Lower lobe of right lung (tissue), 2 donors: Measurements from ENCODE around the gene RHPN2. TPM values are rescaled to one million over a fixed set of nuclear protein-coding genes. Genes with fewer than 3 reads are reported as not detected.
"Not testable (repeated sequence)": the region's sequence is repeated elsewhere in the genome, so short reads cannot be mapped to it uniquely, and the experiment has no call there.

Experiments
- ATAC-seq, 2 donors: fragments of 200-7000 bp; cut with Tn5 transposase; one replicate each; pipeline ENCODE4 v1.9.1; 2020 to 2022; ENCODE audit warnings: mild to moderate bottlenecking in 2 of 2, moderate library complexity in 2 of 2
- DNase-seq: peaks from one replicate; pipeline ENCODE4 v3.0.0-alpha.2; 2020
- H3K27ac ChIP-seq: fragments of 200-600 bp; one replicate; pipeline ENCODE4 v1.8.0; 2022
- H3K27me3 ChIP-seq: fragments of 200-600 bp; one replicate; pipeline ENCODE4 v1.8.0; 2022; ENCODE audit warnings: low read depth
- H3K36me3 ChIP-seq: fragments of 200-600 bp; one replicate; pipeline ENCODE4 v1.8.0; 2022; ENCODE audit warnings: mild to moderate bottlenecking
- H3K4me1 ChIP-seq: fragments of 200-600 bp; one replicate; pipeline ENCODE4 v1.8.0; 2022
- H3K4me3 ChIP-seq: fragments of 200-600 bp; one replicate; pipeline ENCODE4 v1.8.0; 2022; ENCODE audit warnings: mild to moderate bottlenecking
- H3K9me3 ChIP-seq: fragments of 200-600 bp; one replicate; pipeline ENCODE4 v1.8.0; 2022
- CTCF ChIP-seq: fragments of 200-600 bp; IDR thresholded peaks from one replicate; pipeline ENCODE4 v1.8.0; 2022; ENCODE audit warnings: antibody characterized with exemption, mild to moderate bottlenecking
- intact Hi-C: fragments of 100-400 bp; cut with DNase I; formaldehyde crosslinking; loops from one replicate; pipeline ENCODE4 v1.11.0; 2022
- total RNA-seq: library from RNA; stranded (reverse); fragmentation: NEBNext Ultra II Directional; extraction: Animal tissue kit (Norgen Biotek cat#: 25700); gene quantifications from one replicate; pipeline ENCODE4 v1.2.1, GENCODE V29; 2021
- donor health status: DM: no; HTN: yes; CAD: no; lungs with severe emphysema.

The RHPN2 gene
- total RNA-seq, 1 donor from 2014 or later: 7.7 TPM

DNA sequence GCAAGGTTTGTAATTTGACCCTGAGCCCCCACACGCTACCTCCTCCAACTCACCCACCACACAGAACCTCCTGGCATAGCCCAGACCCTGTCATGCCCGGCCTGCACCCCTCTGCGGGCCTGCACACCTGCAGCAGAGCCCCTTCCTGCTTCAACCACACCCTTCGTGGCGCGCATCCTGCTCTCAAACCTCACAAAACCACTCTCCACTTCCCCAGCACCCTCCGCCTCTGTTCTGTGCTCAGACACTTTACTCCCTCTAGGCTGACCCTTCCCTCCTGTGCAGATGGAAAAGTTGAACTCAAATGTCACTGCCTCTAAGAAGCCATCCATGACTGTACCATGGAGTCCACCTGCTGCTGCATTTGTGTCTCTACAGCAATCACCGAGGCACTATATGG, 64.2 kb downstream of the RHPN2 start:
- Histone ChIP-seq H3K27me3 (no peaks in the 10 kb centered on the region), H3K9me3 (no peaks in the 10 kb centered on the region), H3K4me3 (no peak overlapping the region), H3K4me1 (no peaks in the 10 kb centered on the region), H3K27ac (no peak overlapping the region), H3K36me3 (peaks cover 5% of the 10 kb centered on the region)
- ATAC-seq: no peak
- TF ChIP-seq CTCF: no peak
- DNase-seq: no peak
- intact Hi-C loops: no loop called here

DNA sequence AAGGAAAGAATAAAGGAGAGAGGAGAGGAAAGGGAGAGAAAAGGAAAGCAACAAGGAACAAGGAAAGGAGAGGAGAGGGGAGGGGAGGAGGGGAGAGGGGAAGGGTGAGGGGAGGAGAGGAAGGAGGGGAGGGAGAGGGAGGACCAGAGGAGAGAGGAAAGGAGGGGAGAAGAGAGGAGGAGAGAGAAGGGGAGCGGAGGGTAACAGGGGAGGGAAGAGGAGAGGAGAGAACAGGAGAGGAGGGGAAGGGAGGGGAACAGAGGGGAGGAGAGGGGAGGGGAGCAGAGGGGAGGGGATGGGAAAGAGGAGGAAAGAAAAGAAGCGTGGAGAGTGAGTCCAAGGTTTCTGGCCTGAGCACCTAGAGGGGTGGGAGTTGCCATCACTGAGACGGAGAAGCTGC, 66.0 kb downstream of the RHPN2 start:
- no peak for ATAC-seq
- H3K27ac ChIP-seq: no peak overlapping the region
- intact Hi-C loops: no loop called here
- no peaks in the 10 kb centered on the region for H3K4me1 ChIP-seq
- peaks cover 9% of the 10 kb centered on the region for H3K36me3 ChIP-seq
- DNase-seq: no peak
- H3K27me3 ChIP-seq: no peaks in the 10 kb centered on the region
- H3K9me3 ChIP-seq: no peaks in the 10 kb centered on the region
- no peak for TF ChIP-seq CTCF
- no peak overlapping the region for H3K4me3 ChIP-seq

DNA sequence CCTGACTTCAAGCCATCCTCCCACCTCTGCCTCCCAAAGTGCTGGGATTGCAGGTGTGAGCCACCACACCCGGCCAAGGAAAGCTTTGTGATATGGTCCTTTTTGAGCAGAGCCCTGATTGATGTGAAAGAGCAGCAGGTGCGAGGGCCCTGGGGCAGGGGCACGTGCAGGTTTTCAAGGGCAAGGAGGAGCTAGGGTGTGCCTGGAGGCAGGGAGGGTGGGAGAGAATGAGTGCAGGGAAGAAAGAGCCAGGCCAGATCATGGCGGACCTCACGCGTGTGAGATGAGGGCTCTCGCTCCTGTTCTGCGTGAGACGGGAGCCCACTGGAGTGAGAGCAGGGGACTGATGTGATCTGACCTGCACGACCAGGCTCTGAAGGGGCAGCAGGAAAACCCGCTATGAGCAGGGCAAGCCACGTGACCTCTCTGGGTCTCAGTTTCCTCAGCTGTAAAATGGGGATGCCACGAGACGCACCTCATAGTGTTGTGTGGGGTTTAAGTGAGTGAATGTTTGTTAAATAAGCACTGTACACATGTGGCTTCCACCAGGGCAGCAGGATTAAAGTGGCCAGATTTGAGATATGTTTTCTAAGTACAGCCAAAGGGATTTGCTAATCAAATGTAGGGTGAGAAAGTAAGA, 66.9 kb downstream of the RHPN2 start:
- intact Hi-C loops: no loop called here
- no peak overlapping the region for H3K27ac ChIP-seq
- H3K9me3 ChIP-seq: no peaks in the 10 kb centered on the region
- DNase-seq (no peak), ATAC-seq (no peak)
- no peak for TF ChIP-seq CTCF
- H3K4me3 ChIP-seq: no peak overlapping the region
- no peaks in the 10 kb centered on the region for H3K27me3 ChIP-seq
- peaks cover 11% of the 10 kb centered on the region for H3K36me3 ChIP-seq
- no peaks in the 10 kb centered on the region for H3K4me1 ChIP-seq

GRCh38 chr19:32997061-32997464, 67.6 kb downstream of the RHPN2 start:
- H3K27ac ChIP-seq, ATAC-seq, DNase-seq, H3K4me1 ChIP-seq, H3K9me3 ChIP-seq, H3K4me3 ChIP-seq, intact Hi-C loops, H3K27me3 ChIP-seq: not testable (repeated sequence)
- peaks cover 14% of the 10 kb centered on the region for H3K36me3 ChIP-seq

DNA sequence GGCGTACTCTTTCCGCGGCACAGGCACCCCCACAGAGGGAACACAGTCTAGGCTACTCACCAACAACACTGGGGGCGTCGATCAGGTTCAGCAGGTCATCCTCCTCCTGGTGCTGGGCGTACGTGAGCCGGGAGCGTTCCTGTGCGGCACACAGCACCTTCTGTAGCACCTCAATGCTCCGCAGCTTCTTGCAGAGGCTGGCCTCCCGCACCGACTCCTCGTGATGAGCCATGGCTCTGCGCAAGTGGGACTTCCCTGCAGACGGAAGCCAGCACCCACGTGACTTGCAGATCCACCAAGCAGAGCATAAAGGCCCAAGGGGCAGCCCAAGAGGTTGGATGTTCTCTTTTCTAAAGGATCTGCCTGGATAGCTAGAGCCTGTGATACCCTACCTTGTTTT, 68.7 kb downstream of the RHPN2 start:
- peaks cover 18% of the 10 kb centered on the region for H3K36me3 ChIP-seq
- intact Hi-C loops, ATAC-seq: not testable (repeated sequence)

GRCh38 chr19:32988724-32989123, 76.0 kb downstream of the RHPN2 start:
- H3K27ac ChIP-seq: no peak overlapping the region
- TF ChIP-seq CTCF: no peak
- no peak overlapping the region for H3K4me3 ChIP-seq
- H3K36me3 ChIP-seq: peaks cover 14% of the 10 kb centered on the region
- no peaks in the 10 kb centered on the region for H3K4me1 ChIP-seq
- ATAC-seq: no peak
- H3K27me3 ChIP-seq: no peaks in the 10 kb centered on the region
- DNase-seq: no peak
- intact Hi-C loops: no loop called here
- H3K9me3 ChIP-seq: no peaks in the 10 kb centered on the region

More for the DNA sequence above, 68.7 kb downstream of the RHPN2 start:
- not testable (repeated sequence) for H3K27me3 ChIP-seq, H3K4me1 ChIP-seq, H3K9me3 ChIP-seq, DNase-seq, H3K4me3 ChIP-seq, H3K27ac ChIP-seq

GRCh38 chr19:32988254-32988653, 76.4 kb downstream of the RHPN2 start:
- H3K27me3 ChIP-seq, DNase-seq, H3K4me1 ChIP-seq, H3K4me3 ChIP-seq, ATAC-seq, H3K27ac ChIP-seq, intact Hi-C loops, H3K9me3 ChIP-seq: not testable (repeated sequence)
- H3K36me3 ChIP-seq: peaks cover 14% of the 10 kb centered on the region

DNA sequence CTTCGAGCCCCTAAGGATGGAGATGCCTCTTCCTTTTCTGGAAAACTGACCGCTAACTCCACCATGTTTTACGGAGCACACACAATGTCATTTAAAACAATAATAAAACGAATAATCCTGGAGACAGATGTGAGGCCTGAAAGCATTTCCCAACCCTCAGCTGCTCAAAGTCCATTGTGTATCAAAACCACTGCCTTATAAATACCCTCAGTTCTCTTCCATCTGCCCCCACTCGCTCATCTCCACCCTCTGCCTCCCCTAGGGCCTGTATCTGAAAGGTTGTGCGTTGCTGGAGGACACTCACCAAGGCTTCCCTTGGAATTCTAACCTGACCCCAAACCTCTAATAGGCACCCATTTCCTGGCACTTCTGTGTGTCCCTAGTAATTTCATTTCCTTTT, 82.2 kb downstream of the RHPN2 start:
- H3K27me3 ChIP-seq, DNase-seq, H3K36me3 ChIP-seq, H3K4me1 ChIP-seq, ATAC-seq, H3K9me3 ChIP-seq, intact Hi-C loops, H3K27ac ChIP-seq, H3K4me3 ChIP-seq: not testable (repeated sequence)

GRCh38 chr19:32979807-32980206, 84.9 kb downstream of the RHPN2 start:
- ATAC-seq, H3K27ac ChIP-seq, DNase-seq, H3K27me3 ChIP-seq, H3K9me3 ChIP-seq, H3K4me1 ChIP-seq, H3K36me3 ChIP-seq, intact Hi-C loops, H3K4me3 ChIP-seq: not testable (repeated sequence)

DNA sequence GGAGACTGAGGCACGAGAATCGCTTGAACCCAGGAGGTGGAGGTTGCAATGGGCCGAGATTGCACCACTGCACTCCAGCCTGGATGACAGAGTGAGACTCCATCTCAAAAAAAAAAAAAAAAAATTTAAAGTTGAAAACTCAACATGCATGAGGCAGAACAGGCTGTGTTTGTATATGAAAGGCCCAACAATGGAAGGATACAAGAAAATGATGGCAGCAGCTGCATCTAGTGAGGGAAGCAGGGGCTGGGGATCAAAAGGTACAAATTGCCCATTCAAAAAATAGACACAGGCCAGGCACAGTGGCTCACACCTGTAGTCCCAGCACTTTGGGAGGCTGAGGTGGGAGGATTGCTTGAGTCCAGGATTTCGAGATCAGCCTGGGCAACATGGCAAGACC, 86.9 kb downstream of the RHPN2 start:
- H3K36me3 ChIP-seq, ATAC-seq, H3K4me1 ChIP-seq, H3K9me3 ChIP-seq, H3K4me3 ChIP-seq, intact Hi-C loops, H3K27ac ChIP-seq, DNase-seq, H3K27me3 ChIP-seq: not testable (repeated sequence)
